Activated T-helper 1 cell treated with Interleukin-2 at 50 U/mL for 16 hours (primary cell): ENCODE measurements around the gene LDB3.

Experiments
- DNase-seq: peaks from one replicate; pipeline ENCODE4 v3.0.0-alpha.2; 2020; ENCODE audit warnings: low read depth

The LDB3 gene

DNA sequence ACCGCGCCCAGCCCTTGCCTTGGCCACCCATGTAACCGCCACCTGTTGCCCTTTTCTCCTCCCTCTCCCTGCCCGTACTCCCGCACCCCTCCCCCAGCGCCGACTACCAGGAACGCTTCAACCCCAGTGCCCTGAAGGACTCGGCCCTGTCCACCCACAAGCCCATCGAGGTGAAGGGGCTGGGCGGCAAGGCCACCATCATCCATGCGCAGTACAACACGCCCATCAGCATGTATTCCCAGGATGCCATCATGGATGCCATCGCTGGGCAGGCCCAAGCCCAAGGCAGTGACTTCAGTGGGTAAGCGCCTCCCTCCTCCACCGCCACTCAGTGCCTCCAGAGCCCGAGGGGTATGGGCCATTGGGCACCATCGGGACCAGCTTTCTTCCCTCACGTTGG is 18.7 kb downstream of the LDB3 start:
- DNase-seq, result no peak

- no peak for DNase-seq
Measured at GRCh38 chr10:86687750-86688149, 19.4 kb downstream of the LDB3 start.

- peak; percentile 15 for DNase-seq
Measured at GRCh38 chr10:86688398-86688921, 20.1 kb downstream of the LDB3 start.

- DNase-seq, result no peak
Measured at GRCh38 chr10:86689146-86689545, 20.8 kb downstream of the LDB3 start.

DNA sequence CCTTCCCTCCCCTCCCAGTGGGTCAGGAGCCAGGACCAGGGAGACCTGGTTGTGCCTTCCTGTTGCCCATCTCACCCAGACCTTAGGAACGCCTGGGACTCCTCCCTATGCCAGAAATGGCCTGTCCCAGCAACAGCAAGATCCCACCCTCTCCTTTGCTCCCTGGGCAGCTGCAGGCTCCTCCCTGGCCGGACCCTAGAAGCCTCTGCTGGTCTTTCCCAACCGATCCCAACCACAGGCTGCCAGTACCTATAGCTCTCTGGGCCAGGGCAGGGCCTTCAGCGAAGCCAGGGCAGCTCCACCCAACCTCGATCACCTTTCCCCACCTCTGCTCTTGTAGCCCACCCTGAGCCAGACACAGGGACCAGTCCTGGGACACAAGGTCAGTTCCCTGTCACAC is 21.9 kb downstream of the LDB3 start:
- no peak for DNase-seq

GRCh38 chr10:86690657-86691084 is 22.4 kb downstream of the LDB3 start:
- DNase-seq, result no peak

DNA sequence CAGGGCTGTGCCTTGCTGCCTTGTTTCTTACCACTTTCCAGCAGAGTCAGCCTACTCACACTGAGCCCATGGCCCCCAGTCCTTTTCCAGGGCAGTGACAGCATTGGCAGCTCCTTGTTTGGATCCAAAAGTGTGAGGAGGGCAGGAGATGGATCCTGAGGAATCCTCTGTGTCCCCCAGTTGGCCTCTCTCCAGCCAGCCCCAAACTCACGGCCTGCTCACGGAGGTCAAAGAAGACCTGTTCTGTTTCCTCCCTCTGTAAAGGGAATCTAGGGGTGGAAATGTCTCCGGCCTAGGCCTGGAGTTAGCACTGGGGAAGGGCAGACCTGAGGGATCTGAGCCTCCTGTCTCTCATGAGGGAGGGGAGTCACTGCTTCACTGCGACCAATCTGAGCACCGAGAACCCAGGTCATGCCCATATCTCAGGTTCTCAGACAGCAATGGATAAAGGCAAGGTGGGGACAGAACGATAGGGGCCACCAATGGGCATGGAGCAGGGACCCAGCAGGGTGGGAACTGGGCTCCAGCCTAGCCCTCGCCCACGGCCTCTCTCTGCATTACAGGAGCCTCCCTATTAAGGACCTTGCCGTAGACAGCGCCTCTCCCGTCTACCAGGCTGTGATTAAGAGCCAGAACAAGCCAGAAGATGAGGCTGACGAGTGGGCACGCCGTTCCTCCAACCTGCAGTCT is 23.2 kb downstream of the LDB3 start:
- no peak for DNase-seq

DNA sequence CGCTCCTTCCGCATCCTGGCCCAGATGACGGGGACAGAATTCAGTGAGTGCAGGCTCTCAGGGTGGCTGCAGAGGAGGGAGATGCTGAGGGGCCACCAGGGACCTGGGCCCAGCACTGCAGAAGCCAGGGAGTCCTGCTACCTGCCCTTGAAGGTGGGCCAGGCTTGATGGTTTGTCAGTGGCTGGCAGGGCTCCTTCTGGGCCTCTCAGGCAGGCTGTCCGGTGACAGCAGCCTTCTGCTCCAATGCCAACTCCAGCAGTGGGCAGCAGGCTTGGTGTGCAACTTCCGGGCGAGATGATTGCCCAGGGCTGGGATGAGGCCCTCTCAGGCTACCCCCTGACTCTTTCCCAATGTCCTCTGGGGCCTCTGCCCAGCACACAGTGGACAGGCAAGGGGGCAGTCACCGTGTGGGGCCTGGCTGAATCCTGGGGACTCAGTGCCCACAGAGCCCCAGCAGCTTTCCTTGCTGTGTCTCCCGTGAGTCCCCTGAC is 23.8 kb downstream of the LDB3 start:
- no peak for DNase-seq

- no peak for DNase-seq
Measured at GRCh38 chr10:86692664-86693063, 24.4 kb downstream of the LDB3 start.

GRCh38 chr10:86693275-86693674 is 25.0 kb downstream of the LDB3 start:
- DNase-seq, result no peak

DNA sequence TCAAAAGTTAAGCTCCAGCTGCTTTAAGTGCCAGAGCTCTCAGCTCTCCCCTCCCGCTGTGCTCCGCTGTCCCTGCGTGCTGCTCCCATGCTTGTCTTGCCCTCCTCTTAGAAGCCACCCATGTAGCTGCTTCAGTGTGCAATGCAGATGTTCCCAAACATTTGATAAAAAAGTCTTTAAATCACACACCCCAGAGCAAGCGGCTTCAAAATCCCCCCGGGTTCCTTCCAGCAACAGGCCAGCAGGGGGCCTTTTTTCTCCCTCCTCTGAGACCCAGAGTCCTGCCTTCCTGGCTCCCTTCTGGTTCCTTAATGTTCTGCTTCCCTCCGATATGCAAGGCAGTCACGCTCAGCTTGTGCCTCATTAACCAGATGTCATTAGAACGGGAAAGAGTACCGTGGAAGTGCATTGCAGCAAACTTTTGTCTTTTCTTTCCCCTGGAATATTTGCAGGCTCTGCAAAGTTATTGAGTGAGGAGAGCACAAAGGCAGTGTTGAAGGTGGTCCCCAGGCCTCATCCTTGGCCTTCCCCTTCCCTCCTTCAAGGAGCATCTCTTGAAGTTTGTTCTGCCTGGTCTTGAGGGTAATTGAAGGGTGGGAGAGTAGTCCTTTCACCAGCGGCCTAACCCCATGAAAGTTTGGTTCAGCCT is 25.5 kb downstream of the LDB3 start:
- DNase-seq, result no peak

GRCh38 chr10:86698207-86698940 is 30.1 kb downstream of the LDB3 start:
- no peak for DNase-seq

DNA sequence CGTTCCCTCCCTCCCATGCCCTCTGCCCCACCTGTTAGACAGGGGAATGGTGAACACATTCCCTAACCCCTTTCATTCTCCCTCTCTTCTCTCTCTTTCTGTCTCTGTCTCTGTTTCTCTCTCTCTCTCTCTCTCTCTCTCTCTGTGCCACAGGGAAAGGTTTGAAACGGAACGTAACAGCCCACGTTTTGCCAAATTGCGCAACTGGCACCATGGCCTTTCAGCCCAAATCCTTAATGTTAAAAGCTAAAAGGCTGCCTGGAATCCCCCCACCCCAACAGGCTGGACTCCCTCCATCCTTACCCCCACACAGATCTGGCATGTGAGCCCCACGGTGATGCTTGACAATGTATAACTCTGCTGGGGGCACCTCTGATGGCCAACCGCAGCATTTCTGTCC is 30.8 kb downstream of the LDB3 start:
- DNase-seq, result no peak

DNA sequence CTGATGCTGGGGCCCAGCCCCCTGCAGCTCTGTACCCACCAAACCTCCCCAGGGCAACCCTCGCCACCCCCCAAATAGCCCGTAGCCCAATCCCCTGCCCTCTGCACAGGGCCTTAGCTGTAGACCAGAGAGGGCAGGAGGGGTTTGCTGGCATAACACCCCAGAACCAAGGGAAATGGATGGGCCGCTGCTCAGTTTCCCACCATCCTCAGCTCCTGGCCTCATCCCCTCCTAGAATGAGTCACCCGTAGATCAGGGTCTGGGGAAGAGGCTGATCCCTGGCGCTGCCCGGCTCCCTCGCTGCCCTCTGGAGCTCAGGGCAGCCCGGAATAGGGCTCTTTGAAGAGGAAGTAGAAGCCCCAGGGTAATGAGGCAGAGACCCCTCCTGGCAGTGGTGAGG is 31.2 kb downstream of the LDB3 start:
- DNase-seq, result no peak

GRCh38 chr10:86699991-86700840 is 31.9 kb downstream of the LDB3 start:
- no peak for DNase-seq

DNA sequence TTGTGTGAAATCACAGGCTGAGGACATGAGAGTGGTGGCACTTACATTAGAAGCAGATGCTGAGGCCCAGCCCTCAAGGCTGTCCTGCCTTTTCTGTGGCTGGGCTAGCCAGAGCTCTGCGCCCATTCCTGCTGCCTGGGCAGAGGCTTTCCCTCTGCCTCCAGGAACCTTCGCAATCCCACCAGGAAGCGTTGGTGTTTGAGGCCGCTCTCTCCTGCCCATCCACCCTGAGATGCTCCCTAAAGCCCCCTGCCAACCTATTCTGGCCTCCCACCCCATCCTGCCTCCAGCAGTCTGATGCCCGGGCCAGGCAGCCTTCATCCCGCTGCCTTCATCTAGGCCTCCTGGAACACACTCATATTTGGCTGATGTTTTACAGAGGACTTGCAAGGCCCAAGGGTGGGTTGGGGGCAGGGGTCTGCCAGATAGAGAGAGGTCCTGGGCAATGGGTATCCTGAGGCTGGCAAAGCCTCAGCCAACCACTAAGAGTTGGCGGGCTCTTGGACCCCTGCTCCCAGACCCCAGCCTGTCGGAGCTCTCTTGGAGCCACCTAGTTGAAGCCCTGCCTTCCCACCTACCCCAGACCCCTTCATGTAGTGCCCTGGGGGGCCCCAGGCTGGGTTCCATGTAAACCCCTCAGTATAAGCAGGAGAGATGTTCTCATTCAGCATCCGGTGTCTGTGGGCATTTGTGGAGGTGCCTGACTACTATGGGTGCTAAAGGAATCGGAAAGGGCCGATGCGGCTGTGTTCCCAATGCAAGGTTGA is 32.7 kb downstream of the LDB3 start:
- no peak for DNase-seq

GRCh38 chr10:86703176-86703575 is 34.9 kb downstream of the LDB3 start:
- DNase-seq, result no peak

GRCh38 chr10:86705139-86705538 is 36.8 kb downstream of the LDB3 start:
- no peak for DNase-seq

GRCh38 chr10:86705905-86706304 is 37.6 kb downstream of the LDB3 start:
- DNase-seq, result no peak

GRCh38 chr10:86706401-86706841 is 38.1 kb downstream of the LDB3 start:
- no peak for DNase-seq

- DNase-seq, result no peak
Measured at GRCh38 chr10:86706977-86707376, 38.7 kb downstream of the LDB3 start.
